SK-N-SH treated with all-trans-retinoic acid at 6 μM for 48 hours (cell line): Measurements from ENCODE around the gene TMEM200A.

Experiments used
- SNAI2 ChIP-seq: fragments of 250-450 bp; sonication (Bioruptor Pico); IDR thresholded peaks from 2 replicates; pipeline ENCODE4 v1.5.0; 2020; ENCODE audit warnings: mild to moderate bottlenecking, moderate library complexity
- TF ChIP-seq, protein P1 (sequence below): fragments of 250-450 bp; sonication (Bioruptor Pico); IDR thresholded peaks from 2 replicates; pipeline ENCODE4 v1.5.1; 2020; ENCODE audit warnings: low read depth, mild to moderate bottlenecking, moderate library complexity

GRCh38 chr6:130373992-130374391 lies 8.2 kb downstream of the TMEM200A start:
- no peak for TF ChIP-seq SNAI2 (CRISPR knock-in tag)
- TF ChIP-seq, protein P1, sequence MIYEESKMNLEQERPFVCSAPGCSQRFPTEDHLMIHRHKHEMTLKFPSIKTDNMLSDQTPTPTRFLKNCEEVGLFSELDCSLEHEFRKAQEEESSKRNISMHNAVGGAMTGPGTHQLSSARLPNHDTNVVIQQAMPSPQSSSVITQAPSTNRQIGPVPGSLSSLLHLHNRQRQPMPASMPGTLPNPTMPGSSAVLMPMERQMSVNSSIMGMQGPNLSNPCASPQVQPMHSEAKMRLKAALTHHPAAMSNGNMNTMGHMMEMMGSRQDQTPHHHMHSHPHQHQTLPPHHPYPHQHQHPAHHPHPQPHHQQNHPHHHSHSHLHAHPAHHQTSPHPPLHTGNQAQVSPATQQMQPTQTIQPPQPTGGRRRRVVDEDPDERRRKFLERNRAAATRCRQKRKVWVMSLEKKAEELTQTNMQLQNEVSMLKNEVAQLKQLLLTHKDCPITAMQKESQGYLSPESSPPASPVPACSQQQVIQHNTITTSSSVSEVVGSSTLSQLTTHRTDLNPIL: no peak
